Body of pancreas (tissue), 4 donors: ENCODE data around the gene MRPS35.

ENCODE experiments used
- CTCF ChIP-seq, 7 experiments: fragments of 450-650 bp in 4 of 7; fragments of 200-600 bp in 3 of 7; sonication (generic) in 3 of 7; IDR thresholded peaks; one replicate each; pipeline ENCODE4 v1.5.1; 2016 to 2019; ENCODE audit warnings: antibody characterized with exemption in 7 of 7
- POLR2A ChIP-seq, 3 donors: fragments of 450-650 bp; IDR thresholded peaks; one replicate each; pipeline ENCODE4 v1.6.1; 2016; ENCODE audit warnings: antibody characterized with exemption in 3 of 3, mild to moderate bottlenecking in 2 of 3

- TF ChIP-seq CTCF (IDR thresholded peaks at IDR 0.05) (no peak), POLR2A (IDR thresholded peaks at IDR 0.05) (peak; percentile 61 to 91 (median 88))
Observed at GRCh38 chr12:27710592-27711316, at the start of gene MRPS35.
